ENCODE measurements around the gene ABCA13.

GRCh38 chr7:48497521-48497920, 326.3 kb downstream of the ABCA13 start:
- TF ChIP-seq EZH2 (IDR thresholded peaks at IDR 0.05) (no peak), POLR2AphosphoS5 (IDR thresholded peaks at IDR 0.05; ENCODE audit: borderline replicate concordance, low read depth, low read length) (no peak), FOXP2 (optimal IDR thresholded peaks at IDR 0.05; ENCODE audit: control extremely low read depth, extremely low read length, insufficient read depth) (no peak)
